ENCODE data around the gene NCOR2. TPM values are rescaled to one million over a fixed set of nuclear protein-coding genes. Genes with fewer than 3 reads are reported as not detected.

The NCOR2 gene
- total and polyA plus RNA-seq, 2 of the 4 experiments (the other 2 are of a cell fraction) = 12.9 to 40.8 TPM

GRCh38 chr12:124604264-124604680 is 36.9 kb upstream of the NCOR2 start:
- no peak overlapping the region for H3K9ac ChIP-seq (ENCODE audit: low read depth, low read length)
- H3K9me1 ChIP-seq (ENCODE audit: insufficient read depth, low read length) = no peaks in the 10 kb centered on the region
- ChIA-PET CTCF (no interaction called here), POLR2A (ENCODE audit: unreplicated experiment) (no interaction called here)
- no peak overlapping the region for H2BK120ac ChIP-seq (ENCODE audit: low read depth, low read length)
- no peak for DNase-seq
- H4K91ac ChIP-seq (ENCODE audit: insufficient read depth, low read depth, low read length) = no peak overlapping the region
- H3K4me1 ChIP-seq (ENCODE audit: control insufficient read depth, insufficient read depth, low read length) = peaks cover 2% of the 10 kb centered on the region; the same call in 1 of the 2 replicates
- H3K56ac ChIP-seq (ENCODE audit: extremely low read depth, insufficient read depth, low read length) = no peak overlapping the region
- H2AK5ac ChIP-seq (ENCODE audit: low read depth, low read length) = no peak overlapping the region
- H3K27ac ChIP-seq (ENCODE audit: insufficient read depth, low read length) = no peak overlapping the region
- in situ Hi-C loops (cut with MboI; ENCODE audit: low sequenced_read_pairs) (no loop called here), dilution Hi-C loops (cut with HindIII; ENCODE audit: low sequenced_read_pairs, unreplicated experiment) (no loop called here), intact Hi-C loops (cut with micrococcal nuclease) (no loop called here)
- H2BK15ac ChIP-seq (ENCODE audit: low read depth, low read length) = no peak overlapping the region
- H3K4me2 ChIP-seq (ENCODE audit: low read depth, low read length) = no peak overlapping the region
- no peak for ATAC-seq (ENCODE audit: low read depth)
- H2BK5ac ChIP-seq (ENCODE audit: low read depth, low read length, poor library complexity, severe bottlenecking) = no peak overlapping the region
- no peak overlapping the region for H4K5ac ChIP-seq (ENCODE audit: low read depth, low read length)
- H3K14ac ChIP-seq (replicated peaks; ENCODE audit: low read depth, low read length) = no peak overlapping the region
- H3K18ac ChIP-seq (ENCODE audit: low read depth, low read length) = no peak overlapping the region; the same call in 1 of the 2 replicates
- no peak overlapping the region for H4K8ac ChIP-seq (ENCODE audit: low read depth in 2 of 2, low read length in 2 of 2)
- H2AFZ ChIP-seq (replicated peaks; ENCODE audit: low read length, poor library complexity) = no peak overlapping the region
- BruUV-seq (replicated peaks) = no TSS peak
- WGBS, 2 experiments (ENCODE audit: extremely low coverage in 2 of 2, insufficient read length in 1 of 2) = 78% methylated on average over 1 of the region's 6 CpGs; no CpG with 5 or more reads in 1 of the 2 experiments
- no peak overlapping the region for H3K4ac ChIP-seq (ENCODE audit: low read depth, low read length)
- no peaks in the 10 kb centered on the region for H4K20me1 ChIP-seq (ENCODE audit: insufficient read depth, low read length)
- H3K27me3 ChIP-seq (ENCODE audit: control insufficient read depth, insufficient read depth, low read length) = no peaks in the 10 kb centered on the region; the same call in 1 of the 2 replicates
- no peak overlapping the region for H3K4me3 ChIP-seq (ENCODE audit: insufficient read depth, low read depth, low read length)
- H3K79me1 ChIP-seq (ENCODE audit: low read depth in 1 of 2, low read length in 2 of 2) = no peaks in the 10 kb centered on the region
- no peaks in the 10 kb centered on the region for H3K36me3 ChIP-seq (ENCODE audit: control insufficient read depth, insufficient read depth, low read length)
- no peak overlapping the region for H3K23ac ChIP-seq (ENCODE audit: low read depth, low read length)
- H3K9me3 ChIP-seq (ENCODE audit: control insufficient read depth, insufficient read depth, low read length) = peaks cover 10% of the 10 kb centered on the region
- no peak overlapping the region for H2BK20ac ChIP-seq (ENCODE audit: low read depth, low read length)
- no peak for TF ChIP-seq CEBPB (IDR thresholded peaks at IDR 0.05; ENCODE audit: low read depth, low read length)
- no peak for TF ChIP-seq RAD21 (IDR thresholded peaks at IDR 0.05; ENCODE audit: low read length)
- no peak for TF ChIP-seq CTCF (conservative IDR thresholded peaks at IDR 0.05; ENCODE audit: low read depth, low read length)
- no peak for TF ChIP-seq FOS (IDR thresholded peaks at IDR 0.05; ENCODE audit: low read depth, low read length)
- no peak for TF ChIP-seq ELK1 (IDR thresholded peaks at IDR 0.05; ENCODE audit: borderline replicate concordance, low read depth, low read length)
- TF ChIP-seq CHD1 (IDR thresholded peaks at IDR 0.05; ENCODE audit: low read depth, low read length) = no peak
- no peak for TF ChIP-seq MAFK (IDR thresholded peaks at IDR 0.05; ENCODE audit: low read depth, low read length)
- TF ChIP-seq RCOR1 (IDR thresholded peaks at IDR 0.05; ENCODE audit: insufficient replicate concordance, low read length) = no peak
- TF ChIP-seq MXI1 (IDR thresholded peaks at IDR 0.05; ENCODE audit: borderline replicate concordance, low read depth, low read length) = no peak
- no peak for TF ChIP-seq NFE2L2 (IDR thresholded peaks at IDR 0.05; ENCODE audit: low read depth, low read length)
- TF ChIP-seq BHLHE40 (IDR thresholded peaks at IDR 0.05; ENCODE audit: low read depth, low read length) = no peak
- no peak for TF ChIP-seq RFX5 (IDR thresholded peaks at IDR 0.05; ENCODE audit: low read depth, low read length)
- TF ChIP-seq SMC3 (IDR thresholded peaks at IDR 0.05; ENCODE audit: low read depth, low read length) = no peak
- TF ChIP-seq POLR2A (IDR thresholded peaks at IDR 0.05; ENCODE audit: low read depth, low read length) = no peak
- TF ChIP-seq USF2 (IDR thresholded peaks at IDR 0.05; ENCODE audit: low read depth, low read length) = no peak
- no peak for TF ChIP-seq MAZ (IDR thresholded peaks at IDR 0.05; ENCODE audit: borderline replicate concordance, low read depth, low read length)
- no peak overlapping the region for H2AK9ac ChIP-seq (replicated peaks; ENCODE audit: low read depth, low read length, poor library complexity)

All from IMR-90 (cell line).